HG03039 (cell line): ENCODE results near the gene DIPK1A.
"Not testable (repeated sequence)": the region's sequence is repeated elsewhere in the genome, so short reads cannot be mapped to it uniquely, and the experiment has no call there.

Experiments
- ATAC-seq: cut with Tn5 transposase; IDR thresholded peaks from one replicate; pipeline ENCODE4 v1.9.1; 2021; ENCODE audit warnings: mild to moderate bottlenecking, moderate library complexity; ENCODE audit not compliant: unreplicated experiment

Gene DIPK1A

DNA sequence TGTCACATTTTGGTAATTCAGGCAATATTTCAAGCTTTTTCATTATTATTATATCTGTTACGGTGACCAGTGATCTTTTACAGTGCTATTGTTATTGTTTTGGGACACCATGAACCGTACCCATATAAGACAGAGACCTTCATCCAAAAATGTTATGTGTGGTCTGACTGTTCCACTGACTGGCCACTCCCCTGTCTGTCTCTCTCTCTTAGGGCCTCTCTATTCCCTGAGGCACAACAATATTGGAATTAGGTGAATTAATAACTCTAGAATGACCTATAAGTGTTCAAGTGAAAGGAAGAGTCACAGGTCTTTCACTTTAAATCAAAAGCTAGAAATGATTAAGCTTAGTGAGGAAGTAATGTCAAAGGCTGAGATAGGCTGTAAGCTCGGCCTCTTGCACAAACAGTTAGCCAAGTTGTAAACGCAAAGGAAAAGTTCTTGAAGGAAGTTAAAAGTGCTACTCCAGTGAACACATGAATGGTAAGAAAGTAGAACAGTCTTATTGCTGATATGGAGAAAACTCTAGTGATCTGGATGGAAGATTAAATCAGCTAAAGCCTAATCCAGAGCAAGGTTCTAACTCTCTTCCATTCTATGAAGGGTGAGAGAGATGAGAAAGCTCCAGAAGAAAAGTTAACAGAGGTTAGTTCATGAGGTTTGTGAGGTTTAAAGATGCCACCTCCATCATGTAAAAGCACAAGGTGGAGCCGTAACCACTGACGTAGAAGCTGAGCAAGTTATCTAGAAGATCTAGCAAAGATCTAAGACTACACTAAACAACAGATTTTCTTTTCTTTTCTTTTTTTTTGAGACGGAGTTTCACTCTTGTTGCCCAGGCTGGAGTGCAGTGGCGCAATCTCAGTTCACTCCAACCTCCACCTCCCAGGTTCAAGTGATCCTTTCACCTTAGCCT lies 19.7 kb upstream of the DIPK1A start:
- ATAC-seq, result no peak

DNA sequence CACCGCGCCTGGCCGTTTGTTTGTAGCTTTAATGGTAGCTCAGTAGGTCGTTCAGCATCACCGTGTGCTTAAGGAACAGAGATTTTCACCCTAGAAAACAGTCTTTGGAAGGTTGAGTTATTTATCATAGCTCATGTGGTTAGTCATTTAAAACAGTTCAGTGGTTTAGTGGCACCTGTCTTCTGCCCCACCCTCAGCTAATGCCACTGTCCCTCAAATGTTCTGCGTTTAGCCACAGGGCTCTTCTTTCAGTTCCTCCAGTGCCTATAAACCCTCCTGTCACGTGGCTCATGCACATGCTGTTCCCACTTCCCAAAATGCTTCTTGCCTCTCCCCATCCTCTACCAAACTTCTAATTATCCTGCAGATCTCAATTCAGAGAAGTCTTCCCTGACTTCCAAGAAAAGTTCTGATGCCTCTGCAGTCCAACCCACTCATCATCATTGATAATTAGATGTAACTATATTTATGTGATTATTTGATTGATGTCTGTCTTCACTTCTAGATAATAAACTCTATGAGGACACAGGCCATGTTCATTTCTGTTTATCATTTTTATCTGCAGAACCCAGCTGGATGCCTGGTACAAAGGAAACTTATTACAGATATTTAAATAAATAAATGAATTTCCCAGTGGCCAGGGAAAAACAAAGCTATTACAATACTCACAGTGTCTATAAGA lies 14.4 kb upstream of the DIPK1A start:
- ATAC-seq, result peak; percentile 58

DNA sequence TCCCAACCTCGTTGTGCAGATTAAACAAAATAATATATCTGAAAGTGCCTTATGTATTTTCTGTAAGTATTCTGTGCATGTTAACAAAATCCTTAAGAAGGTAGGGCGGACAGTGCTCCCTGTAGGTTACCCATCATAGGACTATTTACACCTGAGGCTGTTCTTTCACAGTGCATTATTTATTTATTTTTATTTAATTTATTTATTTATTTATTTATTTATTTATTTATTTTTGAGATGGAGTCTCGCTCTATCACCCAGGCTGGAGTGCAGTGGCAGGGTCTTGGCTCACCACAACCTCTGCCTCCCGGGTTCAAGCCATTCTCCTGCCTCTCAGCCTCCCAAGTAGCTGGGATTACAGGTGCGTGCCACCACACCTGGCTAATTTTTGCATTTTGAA lies 12.8 kb upstream of the DIPK1A start:
- not testable (repeated sequence) for ATAC-seq

DNA sequence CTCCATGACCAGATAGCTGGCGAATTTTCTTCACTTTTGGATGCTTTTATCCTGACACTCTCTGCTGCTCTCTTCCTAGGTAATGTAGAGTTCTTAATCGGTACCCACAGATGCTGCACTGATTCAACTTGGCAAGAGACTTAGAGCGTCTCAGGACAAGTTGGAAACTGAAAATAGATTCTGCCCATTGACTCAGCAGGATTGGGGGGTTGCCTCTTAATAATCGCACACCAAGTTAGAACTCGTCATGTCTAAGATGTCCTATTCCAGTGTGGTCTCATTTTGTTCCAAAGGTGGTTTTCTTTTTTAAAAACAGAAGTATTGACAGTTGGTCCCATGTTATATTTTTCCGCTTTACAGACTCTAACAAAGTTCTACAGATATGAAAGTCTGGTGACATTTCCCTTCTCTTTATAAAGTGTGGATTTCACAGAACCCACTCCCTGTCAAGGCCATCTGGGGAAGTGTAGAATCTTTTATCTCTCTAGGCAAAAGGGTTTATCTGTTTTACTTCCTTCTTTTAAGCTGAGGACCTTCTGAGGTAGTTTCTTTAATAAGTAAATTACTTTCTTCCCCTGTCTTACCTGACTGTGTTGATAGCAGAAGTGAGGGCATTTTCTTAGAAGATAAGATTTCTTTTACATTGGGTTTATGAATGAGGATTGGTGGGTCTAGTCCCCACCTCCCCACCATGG lies 12.1 kb upstream of the DIPK1A start:
- ATAC-seq, result no peak

DNA sequence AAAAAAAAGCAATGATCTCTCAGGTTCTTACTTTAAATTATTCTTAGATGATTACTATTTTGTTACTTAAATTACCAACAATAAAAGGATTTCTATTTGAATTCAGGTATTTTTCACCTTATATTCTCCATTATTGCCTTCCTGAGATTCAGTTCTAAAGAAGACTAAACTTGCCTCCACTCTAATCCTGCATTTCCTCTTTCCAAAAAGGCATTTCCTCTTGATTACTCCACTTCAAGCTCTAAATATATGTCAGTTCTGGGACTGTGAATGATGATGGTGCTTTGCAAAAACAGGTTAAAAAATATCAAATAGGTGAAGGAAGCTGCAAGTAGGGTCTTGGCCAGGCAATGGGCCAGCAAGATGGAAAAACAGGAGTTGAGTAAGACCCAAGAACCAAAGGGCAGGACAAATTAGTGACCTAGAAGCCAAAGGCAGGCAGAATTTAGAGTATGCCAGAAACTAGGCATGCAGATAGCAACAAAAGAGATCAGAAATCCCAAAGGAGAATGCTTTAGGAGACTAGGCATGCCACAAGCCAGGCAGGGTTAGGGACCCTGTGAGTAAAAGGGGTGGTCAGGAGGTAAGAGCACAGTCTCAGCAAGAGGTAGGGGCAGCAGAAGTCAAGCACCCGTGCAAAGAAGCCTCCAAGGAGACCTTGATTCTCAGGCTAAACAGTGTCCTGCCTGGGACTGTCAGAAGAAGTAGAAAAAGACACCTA lies 11.3 kb upstream of the DIPK1A start:
- ATAC-seq, result no peak

DNA sequence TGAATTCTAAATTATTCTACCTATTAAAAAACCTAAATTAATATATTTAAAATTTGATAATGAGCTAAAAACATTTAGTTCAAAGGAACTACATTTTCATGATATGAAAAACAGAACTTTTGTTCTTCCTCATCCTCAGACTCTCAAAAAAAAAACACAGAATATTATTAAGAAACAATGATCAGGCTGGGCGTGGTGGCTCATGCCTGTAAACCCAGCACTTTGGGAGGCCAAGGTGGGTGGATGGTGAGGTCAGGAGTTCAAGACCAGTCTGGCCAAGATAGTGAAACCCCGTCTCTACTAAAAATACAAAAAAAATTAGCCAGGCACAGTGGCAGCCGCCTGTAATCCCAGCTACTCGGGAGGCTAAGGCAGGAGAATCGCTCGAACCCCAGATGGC lies 10.7 kb upstream of the DIPK1A start:
- ATAC-seq, result not testable (repeated sequence)

DNA sequence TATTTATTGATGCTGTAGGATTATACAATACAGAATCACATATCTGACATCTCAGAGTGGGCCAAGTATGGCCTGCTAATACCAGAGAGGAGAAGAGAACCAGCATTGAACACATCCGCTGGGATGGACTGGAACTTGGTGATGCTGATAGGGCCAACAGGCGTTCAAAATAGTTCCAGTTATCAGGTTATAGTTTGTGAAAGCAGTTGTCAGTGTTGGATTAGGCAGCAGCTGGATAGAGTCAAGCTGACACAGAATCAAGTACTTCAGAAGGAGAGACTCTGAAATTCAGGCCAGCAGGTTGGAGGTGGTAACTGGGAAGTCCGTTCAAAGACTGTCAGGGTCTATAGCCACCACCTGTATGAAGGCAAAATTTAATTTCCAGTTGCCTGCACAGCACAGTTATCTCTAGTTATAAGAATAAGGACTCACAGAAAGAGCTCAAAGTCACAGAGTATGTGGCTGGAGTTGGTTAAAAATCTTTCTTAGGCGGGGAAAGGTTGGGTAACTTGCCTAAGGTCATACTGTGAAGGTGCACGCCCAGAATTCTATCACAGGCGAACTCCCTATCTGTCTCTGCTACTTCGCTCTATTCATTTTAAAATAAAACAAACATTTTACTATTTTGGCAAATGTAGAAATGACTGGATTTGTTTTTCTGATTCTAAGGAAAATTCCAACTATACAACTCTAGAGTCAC lies 9.9 kb upstream of the DIPK1A start:
- ATAC-seq, result no peak

DNA sequence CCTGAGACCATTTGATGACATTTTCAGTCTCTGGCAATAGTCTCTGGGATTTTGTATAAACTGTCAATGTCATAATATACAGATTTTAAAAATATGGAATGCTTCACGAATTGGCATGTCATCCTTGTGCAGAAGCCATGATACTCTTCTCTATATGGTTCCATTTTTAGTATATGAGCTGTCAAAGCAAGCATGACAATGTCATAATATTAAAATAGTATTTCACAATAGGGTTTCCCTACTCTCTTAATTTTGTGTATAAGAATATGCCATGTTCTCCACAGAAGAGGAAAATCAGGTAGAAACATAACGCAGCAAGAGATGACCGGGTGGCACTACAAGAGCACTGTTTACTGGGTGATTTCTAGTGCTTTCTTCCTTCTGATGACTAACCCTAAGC lies 8.3 kb upstream of the DIPK1A start:
- no peak for ATAC-seq

DNA sequence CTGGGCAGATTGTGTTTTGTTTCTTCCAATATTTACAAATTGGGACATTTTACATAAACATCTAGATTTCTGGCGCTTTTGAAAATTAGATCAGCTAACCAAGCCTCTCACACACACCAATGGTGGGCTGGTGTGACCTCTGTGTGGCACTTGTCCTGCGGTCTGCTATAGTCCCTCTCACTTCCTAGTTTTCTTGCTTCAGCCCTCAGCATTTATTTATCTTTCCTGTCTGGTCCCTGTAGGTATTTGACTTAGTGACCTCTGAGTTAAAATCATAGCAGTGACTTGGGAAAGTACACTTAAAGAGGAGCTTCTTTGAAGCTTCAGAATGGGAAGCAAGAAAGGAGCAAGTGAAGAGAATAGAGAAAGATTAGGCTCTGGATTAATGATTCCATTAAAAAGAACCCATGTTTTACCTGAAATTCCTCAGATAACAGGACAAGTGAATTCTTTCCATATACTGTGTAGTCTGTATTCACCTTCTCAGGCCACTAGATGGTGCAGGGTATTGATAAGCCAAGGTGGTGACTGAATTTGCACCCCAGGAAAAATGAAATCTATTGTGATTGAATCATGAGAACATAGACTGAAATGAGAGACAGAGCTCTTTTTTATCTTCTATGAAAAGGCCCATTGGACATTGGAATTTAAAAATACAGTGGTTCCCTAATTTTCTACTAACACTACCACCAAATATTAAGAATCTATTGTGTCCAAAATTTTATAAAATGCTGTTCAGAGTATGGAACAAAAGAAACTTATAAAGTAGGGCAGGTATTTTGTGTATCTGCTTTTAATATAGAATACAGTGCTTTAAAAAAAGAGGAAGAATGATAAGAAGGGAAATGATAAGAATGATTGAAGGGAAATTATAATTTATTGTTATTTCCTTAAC lies 7.1 kb upstream of the DIPK1A start:
- ATAC-seq, result peak; percentile 43

DNA sequence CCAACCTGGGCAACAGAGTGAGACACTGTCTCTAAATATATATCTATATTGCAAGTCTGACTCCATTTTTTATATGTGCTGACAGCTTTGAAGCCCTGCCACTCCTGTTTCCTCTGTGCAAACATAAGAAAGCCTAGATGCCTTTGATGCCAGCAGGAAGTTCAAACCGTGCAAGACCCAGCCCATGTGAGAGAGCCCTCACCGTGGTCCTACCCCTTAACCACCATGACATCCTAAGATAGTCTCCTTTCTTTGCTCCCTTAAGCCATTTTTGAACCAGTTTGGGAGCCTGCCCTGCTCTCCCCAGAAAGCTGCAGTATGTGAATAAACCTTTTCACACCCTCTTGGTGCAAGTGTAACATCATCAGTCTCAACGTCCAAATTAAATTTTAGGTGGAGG lies 3.7 kb upstream of the DIPK1A start:
- no peak for ATAC-seq

DNA sequence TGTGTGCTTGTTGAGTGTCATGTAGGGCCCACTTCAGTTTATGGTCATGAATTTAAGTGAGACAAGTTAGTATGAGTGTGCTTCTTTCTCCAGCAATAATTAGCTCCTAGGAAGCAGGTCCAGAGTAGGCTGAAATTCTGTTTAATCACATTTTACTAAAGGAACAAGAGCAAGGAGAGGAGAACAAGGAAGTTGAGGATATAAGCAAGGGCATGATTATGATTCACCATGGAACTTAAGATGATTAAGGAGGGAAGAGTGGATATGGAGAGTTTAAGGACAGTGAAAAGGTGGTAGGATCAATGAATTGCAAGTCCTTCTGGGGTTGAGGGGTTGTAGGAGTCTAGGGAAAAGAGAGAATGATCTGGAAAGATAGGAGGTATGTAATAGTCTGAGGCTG lies 3.1 kb upstream of the DIPK1A start:
- ATAC-seq, result no peak

DNA sequence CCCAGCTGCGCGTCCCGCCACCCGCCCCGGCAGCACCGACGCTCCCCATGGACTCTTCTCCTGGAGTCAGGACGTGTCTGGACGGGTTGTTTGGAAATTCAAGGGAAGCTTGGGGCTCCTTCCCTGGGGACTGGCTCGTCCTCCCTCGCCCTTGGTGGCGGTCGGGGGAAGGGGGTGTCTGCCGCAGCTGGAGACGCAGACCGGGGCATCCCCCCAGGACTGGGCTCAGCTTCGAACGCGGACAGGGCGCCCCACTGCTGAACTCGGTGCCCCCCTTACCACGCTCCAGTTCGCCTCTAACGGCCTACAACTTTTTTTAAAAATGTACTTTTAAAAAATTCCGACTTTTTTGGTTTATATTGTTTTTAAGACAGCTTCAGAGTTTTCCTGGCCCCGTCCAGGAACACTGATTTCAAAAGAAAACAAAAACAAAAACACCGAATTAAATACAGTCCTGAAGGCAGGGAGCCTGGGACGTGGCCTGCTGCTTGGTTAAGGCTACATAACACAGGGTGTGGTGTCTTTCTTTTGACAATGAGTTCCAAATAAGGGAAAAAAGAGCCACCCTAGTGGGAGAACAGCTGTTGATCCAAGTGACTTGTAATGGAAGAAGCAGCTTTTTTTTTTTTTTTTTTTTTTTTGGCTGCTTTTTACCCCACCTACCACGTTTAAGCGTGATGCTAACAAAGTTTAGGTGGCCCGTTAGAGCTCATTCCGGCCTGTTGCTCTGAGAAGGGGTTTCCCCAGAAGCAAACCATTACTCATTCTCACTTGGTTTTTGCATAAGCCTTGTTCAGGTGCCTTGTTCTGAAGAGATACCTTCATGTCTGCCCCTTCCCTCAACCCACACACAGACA lies 862 bp upstream of the DIPK1A start:
- peak; percentile 36 for ATAC-seq

DNA sequence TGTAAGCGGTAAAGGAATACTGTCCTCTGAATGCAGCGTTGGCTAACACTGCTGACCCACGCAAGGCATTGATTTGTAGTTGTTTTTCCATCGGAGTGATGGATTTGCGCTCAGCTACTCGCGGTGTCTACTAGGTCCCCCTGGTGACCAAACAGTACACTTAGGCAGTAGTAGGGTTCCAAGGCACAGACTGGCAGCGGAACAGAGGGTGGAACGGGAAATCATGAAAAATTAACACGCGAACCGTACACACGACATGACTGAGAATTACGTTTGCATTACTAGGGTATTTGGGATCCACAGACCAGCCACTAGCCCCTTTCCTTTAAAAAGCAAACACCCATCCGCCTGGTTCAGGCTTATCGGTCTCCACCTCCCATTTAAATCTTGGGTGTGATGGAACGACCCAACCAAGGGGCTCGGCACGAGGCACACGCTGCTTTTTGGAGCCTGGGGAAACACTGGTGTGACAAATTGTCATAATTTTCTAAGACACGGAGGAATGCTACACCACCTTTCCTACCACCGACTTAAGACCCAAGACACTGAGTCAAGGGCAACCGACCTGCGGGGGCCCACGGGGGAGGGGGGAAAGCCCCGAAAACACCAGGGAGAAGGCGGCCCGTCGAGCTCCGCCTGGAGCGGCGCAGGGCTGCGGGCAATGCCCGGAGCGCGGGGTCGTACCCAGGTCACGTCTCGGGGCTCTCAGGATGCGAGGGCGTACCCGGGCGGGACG lies 699 bp downstream of the DIPK1A start:
- peak; percentile 32 for ATAC-seq

DNA sequence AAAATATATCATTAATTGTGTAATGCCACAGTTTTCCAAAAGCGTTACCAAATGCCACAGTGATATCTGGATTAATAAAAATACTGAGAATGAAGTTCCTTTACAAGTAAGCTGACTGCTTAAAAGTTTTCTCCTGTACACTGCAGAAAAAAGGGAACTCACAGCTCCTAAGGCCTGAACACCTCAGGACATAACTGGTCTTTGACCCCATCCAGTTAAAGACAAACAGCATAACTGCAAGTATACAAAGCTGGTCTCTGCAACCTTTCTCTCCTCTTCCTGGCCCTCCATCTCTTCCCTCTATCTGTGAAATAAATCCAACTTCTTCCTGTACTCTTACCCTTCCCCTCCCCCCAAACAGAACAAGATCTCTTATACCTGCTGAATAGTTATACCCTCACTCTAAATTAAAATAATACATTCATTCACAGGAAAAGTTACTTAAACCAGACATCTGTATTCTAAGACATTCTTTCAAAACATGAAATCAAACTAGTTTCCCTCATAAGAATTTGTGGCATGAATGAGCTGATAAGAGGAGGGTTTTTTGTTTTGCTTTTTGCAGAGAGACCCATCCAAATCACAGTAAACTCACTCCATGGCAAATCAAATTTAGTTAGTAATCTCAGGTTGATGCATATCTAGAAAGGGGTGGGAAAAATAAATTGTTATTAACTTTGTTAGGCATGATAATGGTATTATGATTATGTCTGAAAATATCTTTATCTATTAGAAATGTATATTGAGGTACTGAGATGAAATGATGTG lies 2.9 kb downstream of the DIPK1A start:
- ATAC-seq, result no peak

DNA sequence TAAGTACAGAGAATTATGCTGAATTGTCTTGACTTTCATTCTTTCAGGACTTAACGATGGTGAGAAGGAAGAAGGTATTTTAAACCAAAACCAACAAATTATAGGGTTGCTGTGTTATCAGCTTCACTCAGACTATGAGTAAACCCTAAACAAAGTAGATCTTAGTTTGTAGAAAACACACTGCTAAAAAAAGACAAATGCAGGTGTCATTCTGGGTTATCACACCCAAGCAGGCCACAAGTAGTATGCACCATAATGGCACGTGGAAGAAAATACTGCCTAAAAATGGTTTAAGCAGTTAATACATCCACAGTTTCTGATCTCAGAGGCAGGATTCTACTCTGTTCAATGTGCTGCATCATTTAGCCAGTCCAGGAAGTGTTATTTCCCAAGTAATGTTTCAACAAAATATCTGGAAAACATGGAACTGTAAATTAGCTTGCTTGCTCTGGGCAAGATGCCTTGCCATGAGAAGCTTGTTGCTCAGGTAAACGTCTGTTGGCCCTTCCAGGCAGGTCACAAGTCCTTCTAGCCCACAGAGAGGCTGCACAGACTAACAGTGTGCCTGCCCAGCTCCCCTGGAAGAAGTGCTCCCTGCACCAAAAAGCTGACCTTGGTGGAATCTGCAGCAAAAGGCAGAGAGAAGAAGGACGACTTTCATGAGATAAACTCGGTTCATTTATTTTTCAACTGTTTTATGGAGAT lies 4.1 kb downstream of the DIPK1A start:
- ATAC-seq, result peak; percentile 23

DNA sequence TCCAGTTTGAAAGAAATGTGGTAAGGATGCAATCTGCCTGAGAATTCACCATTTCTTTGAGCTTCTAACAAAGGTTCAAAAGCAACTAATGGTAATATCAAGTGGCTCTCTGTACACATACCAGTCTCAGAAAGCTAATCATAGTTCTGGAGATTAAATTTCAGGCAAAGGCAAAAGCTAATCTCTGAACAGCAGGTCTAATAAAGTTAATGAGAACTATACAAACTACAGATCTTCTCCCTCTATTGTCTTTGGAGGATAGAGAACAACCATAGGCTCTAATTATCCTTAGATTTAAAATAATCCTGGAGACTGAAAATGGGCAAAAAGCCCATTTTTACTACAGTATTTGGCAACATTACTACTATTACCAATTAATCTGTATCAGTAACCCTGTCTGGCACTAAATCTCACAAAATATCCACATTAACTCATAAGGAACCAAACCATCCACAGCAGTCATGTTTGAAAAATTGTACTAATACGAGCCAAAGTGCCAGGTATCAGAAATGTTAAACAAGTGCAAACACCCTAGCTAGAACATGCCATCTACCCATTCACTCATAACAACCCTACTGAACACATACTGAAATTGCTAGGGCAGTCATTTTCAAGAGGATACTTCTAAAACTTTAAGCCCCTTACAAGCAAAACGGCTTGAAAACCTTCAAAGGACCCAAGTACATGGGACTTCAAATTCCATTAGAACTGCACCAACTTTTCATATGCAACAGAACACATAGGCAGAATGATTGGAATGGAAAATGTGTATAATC lies 4.8 kb downstream of the DIPK1A start:
- ATAC-seq, result no peak
